Prostate gland (tissue), 2 donors: ENCODE data around the gene GABRA5.

ENCODE experiments used
- POLR2A ChIP-seq: fragments of 450-650 bp; IDR thresholded peaks from one replicate; pipeline ENCODE4 v1.6.1; 2016; ENCODE audit warnings: antibody characterized with exemption, mild to moderate bottlenecking
- POLR2AphosphoS5 ChIP-seq: sonication (generic); formaldehyde crosslinking; IDR thresholded peaks from one replicate; pipeline ENCODE4 v1.6.1; 2017; ENCODE audit warnings: antibody characterized with exemption
- TF ChIP-seq, protein P1 (sequence below), 4 experiments: fragments of 200-600 bp in 2 of 4; fragments of 450-650 bp in 2 of 4; sonication (generic) in 2 of 4; IDR thresholded peaks; 1 replicate in 3 of 4; 2 replicates in 1 of 4; pipeline ENCODE4 v1.5.1; 2016 to 2019; ENCODE audit warnings: antibody characterized with exemption in 4 of 4, mild to moderate bottlenecking in 2 of 4, moderate library complexity in 2 of 4

DNA sequence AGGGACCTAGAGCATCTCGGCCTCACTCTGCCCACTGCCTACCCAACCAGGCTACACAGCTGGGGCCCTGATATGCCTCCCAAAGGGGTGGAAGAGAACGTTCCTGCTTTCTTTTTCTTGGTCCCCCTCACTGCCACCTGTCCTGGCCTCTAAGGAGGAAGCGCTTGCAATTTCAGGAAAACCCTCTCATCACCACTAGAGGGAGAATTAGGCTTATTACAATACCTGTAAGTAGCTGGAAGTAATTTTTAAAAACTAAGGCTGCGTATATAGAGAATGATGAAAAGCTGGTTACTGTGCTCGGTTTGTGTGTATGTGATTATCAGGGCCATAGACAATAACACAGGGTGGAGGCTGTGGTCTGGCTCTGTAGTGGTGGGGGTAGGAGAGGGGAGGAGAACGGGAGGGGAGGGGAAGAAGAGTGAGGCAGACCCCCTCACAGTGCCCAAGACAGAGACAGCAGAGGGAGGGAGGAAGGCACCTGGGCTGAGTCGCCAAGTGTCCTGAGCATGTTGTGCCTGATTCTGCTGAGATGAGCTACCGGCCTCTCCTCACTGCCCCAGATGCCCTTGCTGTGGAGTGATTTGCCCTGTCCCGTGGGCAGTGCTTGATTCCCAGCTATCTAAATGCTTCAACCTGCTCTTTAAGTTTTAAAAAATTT lies 107.4 kb downstream of the GABRA5 start:
- TF ChIP-seq, protein P1, sequence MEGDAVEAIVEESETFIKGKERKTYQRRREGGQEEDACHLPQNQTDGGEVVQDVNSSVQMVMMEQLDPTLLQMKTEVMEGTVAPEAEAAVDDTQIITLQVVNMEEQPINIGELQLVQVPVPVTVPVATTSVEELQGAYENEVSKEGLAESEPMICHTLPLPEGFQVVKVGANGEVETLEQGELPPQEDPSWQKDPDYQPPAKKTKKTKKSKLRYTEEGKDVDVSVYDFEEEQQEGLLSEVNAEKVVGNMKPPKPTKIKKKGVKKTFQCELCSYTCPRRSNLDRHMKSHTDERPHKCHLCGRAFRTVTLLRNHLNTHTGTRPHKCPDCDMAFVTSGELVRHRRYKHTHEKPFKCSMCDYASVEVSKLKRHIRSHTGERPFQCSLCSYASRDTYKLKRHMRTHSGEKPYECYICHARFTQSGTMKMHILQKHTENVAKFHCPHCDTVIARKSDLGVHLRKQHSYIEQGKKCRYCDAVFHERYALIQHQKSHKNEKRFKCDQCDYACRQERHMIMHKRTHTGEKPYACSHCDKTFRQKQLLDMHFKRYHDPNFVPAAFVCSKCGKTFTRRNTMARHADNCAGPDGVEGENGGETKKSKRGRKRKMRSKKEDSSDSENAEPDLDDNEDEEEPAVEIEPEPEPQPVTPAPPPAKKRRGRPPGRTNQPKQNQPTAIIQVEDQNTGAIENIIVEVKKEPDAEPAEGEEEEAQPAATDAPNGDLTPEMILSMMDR (IDR thresholded peaks at IDR 0.05) = peak in 3 of 4 experiments; percentile 37 to 59 (median 42)
- no peak for TF ChIP-seq POLR2AphosphoS5
- TF ChIP-seq POLR2A = no peak
